DMS 273 (cell line): ENCODE data around the gene GLP2R.

ENCODE experiments used
- DNase-seq: peaks from one replicate; lab custom pipeline; 2025; ENCODE audit not compliant: unreplicated experiment; lab: John Stamatoyannopoulos, UW

The GLP2R gene

DNA sequence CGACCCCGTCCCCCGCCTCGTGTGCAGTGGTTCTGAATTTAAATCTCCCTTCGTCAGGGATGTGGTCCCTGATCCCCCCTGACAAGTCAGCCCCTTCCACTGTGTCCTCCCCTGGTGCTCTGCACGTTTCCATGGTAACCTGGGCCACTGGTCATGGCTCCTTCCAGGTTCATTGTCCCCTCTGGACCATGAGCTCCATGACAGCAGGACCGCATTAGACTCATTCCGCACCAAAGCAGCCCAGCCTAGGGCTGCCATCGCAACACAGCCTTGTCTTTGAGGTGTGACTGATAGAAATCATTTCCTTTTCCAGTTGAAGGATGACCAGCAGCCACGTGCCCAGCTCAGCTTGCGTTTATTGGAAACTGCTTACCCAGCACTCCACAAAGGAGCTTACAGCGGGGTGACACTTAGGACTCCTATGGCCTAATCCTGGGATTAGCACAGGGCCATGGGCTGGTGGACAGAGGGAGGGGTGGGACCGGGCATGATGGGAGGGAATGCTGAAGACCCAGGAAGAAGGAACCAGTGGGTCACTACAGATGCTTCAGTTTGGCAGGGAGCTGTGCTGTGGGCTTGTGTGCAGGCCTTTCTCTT, 71.7 kb downstream of the GLP2R start:
- DNase-seq, result no peak

DNA sequence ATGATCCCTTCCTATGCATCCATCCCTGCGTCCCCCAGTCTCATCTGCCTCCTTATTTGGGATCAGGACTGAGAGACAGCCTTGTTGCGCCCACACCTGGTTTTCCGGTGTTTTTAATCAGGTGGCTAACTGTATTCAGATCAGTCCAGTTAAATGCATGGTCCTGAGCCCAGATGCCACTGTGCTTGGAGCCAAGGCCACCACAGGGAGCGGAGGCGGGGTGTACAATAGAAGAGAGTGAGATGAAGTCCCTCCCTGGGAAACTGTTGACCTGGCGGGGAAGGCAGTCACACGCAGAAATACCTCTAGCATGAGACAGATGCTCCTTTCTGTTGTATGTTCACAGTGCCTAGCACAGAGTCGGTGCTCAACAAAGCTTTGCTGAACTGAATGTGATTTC, 73.1 kb downstream of the GLP2R start:
- DNase-seq, result no peak

DNA sequence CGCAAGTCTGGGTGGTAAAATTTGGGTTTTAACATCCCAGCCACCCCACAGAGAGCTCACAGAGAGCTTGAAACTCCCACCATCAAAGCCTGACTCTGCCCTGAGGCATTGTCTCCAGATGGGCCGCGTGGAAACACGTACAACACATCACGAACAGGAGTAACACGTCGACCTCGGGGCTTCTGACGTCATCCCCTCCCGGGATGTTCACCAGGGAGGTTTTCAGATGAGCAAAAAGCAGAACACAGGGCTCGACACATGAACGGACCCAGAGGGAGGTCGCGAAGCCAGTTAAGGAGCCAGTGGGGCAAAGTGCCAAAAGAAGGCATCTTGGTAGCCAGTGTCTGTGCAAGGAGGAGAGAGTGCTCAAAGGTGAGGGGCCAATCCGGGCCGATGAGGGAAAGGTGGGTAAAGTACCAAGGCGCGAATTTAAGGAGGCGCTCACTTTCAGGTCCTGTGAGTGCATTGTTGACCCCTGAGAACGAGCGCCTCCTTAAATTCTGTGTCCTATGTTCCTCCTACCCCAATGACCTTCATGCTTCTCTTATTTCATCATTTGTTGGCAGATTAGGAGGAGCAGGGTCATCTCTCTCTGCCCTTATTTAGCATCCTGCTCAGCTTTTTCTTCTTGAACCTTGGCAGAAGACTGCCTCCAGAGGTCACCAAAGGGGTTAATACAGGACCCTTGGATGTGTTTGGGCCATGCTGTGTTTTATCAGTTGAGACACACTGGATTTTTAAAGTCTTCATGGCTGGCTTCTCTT, 73.7 kb downstream of the GLP2R start:
- no peak for DNase-seq

- DNase-seq, result no peak
Observed at GRCh38 chr17:9900044-9900594, 74.4 kb downstream of the GLP2R start.

GRCh38 chr17:9900784-9901183, 75.1 kb downstream of the GLP2R start:
- DNase-seq, result no peak

- no peak for DNase-seq
Observed at GRCh38 chr17:9902120-9902519, 76.4 kb downstream of the GLP2R start.

GRCh38 chr17:9904277-9905077, 78.8 kb downstream of the GLP2R start:
- DNase-seq, result no peak

DNA sequence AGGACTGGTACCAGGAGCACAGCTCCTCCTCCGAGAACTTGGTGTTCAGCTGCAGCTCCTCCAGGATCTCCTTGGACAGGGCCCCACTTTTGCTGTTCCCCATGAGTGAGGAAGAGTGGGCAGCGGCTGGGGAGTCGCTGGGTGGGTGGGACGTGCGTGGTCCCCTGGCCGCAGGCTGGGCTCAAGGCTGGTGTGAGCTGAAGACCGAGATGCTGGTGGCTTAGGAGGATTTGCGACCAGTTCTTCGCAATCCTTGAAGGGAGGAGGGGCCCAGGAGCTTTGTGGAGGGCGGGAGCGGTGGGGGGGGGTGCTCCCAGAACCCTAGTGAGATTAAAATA, 79.3 kb downstream of the GLP2R start, which contains the start of gene RCVRN:
TSS of gene RCVRN (minus strand) at position 194 of the 338 bp plus-strand sequence. CDS start at position 103, 91 bp downstream.
- no peak for DNase-seq

- peak; percentile 51 for DNase-seq
Observed at GRCh38 chr17:9905902-9906301, 80.2 kb downstream of the GLP2R start.

GRCh38 chr17:9906616-9907015, 80.9 kb downstream of the GLP2R start:
- DNase-seq, result no peak

DNA sequence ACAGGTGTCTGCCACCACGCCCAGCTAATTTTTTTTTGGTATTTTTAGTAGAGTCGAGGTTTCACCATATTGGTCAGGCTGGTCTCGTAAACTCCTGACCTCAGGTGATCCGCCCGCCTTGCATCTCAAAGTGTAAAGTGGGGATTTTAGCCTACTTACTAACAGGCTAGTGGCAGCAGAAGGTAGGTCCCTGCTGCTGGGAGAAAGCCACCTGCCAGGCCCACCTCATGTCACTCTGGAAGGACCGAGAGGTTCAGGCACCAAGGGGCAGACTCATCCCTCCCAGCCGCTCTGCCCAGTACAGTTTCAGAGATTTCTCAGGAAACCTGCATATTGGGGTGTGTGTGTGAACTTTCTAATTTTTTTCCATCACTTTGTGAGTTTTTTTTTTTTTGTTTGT, 81.4 kb downstream of the GLP2R start:
- no peak for DNase-seq

GRCh38 chr17:9907883-9908648, 82.3 kb downstream of the GLP2R start:
- peak; percentile 53 for DNase-seq

- no peak for DNase-seq
Observed at GRCh38 chr17:9908649-9909042, 82.9 kb downstream of the GLP2R start.

DNA sequence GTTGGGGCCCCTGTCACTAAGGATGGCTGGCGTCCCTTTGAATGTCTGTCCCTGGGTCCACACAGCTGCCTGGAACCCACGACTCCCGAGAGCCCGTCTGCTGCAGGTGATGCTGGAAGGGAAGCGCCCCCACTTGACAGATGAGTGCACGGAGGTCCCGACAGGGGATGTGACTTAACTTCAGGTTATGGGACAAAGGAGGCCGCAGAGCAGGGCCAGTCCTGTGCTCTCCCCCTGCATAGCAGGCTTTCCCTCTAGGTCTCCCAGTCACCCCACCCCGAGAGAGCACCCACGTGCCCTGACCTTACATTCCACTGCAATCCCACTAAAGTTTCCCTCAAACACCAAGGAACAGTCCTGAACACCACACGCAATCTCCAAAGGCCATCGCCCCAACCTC, 85.4 kb downstream of the GLP2R start:
- no peak for DNase-seq

GRCh38 chr17:9912121-9913099, 86.7 kb downstream of the GLP2R start:
- DNase-seq, result peak; percentile 72

- DNase-seq, result no peak
Observed at GRCh38 chr17:9913476-9913875, 87.8 kb downstream of the GLP2R start.

- no peak for DNase-seq
Observed at GRCh38 chr17:9916108-9916507, 90.4 kb downstream of the GLP2R start.

GRCh38 chr17:9917131-9917530, 91.4 kb downstream of the GLP2R start:
- no peak for DNase-seq

- DNase-seq, result no peak
Observed at GRCh38 chr17:9917801-9918200, 92.1 kb downstream of the GLP2R start.

- no peak for DNase-seq
Observed at GRCh38 chr17:9918352-9918751, 92.6 kb downstream of the GLP2R start.
